Astrocyte of the cerebellum (primary cell): ENCODE measurements around the gene LAMC3.

Source experiments
- DNase-seq: peaks from one replicate; pipeline ENCODE4 v3.0.0-alpha.2; 2011; ENCODE audit warnings: low read depth
- H3K4me3 ChIP-seq: 2 replicates; pipeline ENCODE4 v1.5.1; 2011; ENCODE audit warnings: mild to moderate bottlenecking, low read depth, low read length, moderate library complexity
- CTCF ChIP-seq: IDR thresholded peaks from 2 replicates; pipeline ENCODE4 v1.5.1; 2012; ENCODE audit warnings: low read length, low read depth, moderate library complexity, mild to moderate bottlenecking; ENCODE audit errors: missing control alignments
- in situ Hi-C: cut with HindIII; loops from 2 replicates; pipeline ENCODE4 v1.10.0; 2017; ENCODE audit warnings: low sequenced_read_pairs

Gene LAMC3

GRCh38 chr9:131025953-131026858 is 17.2 kb downstream of the LAMC3 start:
- in situ Hi-C loops: no loop called here
- no peak for DNase-seq
- no peak for TF ChIP-seq CTCF
- no peak overlapping the region for H3K4me3 ChIP-seq

- no peak for DNase-seq
- H3K4me3 ChIP-seq: no peak overlapping the region
- TF ChIP-seq CTCF: no peak
- in situ Hi-C loops: no loop called here
These were observed 18.3 kb downstream of the LAMC3 start for GRCh38 chr9:131027048-131027871.

DNA sequence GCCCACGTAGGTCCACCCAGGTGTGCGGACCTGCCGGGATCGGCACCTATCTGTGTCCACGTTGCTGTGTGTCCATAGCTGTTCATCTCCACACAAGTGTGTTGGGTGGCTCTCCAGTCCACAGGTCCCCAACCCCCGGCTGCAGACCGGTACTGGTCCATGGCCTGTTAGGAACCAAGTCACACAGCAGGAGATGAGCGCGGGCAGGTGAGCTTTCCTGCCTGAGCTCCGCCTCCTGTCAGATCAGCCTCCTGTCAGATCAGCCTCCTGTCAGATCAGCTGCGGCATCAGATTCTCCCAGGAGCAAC is 18.9 kb downstream of the LAMC3 start:
- in situ Hi-C loops: no loop called here
- no peak for TF ChIP-seq CTCF
- H3K4me3 ChIP-seq: no peak overlapping the region
- DNase-seq: no peak

DNA sequence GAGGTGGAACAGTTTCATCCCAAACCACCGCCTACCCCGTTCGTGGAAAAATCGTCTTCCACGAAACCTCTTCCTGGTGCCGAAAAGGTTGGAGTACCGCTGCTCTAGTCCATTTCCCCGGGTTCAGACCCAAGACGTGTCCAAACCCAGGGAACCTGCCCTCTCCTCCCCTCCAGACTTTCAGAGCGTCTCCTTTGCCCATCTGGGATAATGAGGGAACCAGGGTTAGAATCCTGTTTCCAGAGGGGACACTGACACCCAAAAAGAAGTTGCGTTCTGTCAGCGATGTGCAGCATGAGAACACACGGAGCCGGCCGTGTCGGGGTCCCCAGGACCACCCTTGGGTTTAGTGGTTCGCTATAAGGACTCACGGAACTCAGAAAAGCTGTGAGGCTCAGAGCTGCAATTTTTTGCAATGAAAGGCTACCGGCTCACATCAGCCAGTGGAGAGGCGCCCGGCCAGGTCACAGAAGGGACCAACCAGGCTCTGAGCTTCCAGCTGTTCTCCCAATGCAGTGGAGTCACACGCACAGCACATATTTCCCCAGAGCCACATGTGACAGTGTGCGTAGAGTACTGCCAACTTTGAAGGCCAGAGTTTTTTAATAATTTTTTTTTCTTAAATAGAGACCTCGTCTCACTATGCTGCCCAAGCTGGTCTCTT is 19.4 kb downstream of the LAMC3 start:
- TF ChIP-seq CTCF: no peak
- in situ Hi-C loops: no loop called here
- no peak for DNase-seq
- H3K4me3 ChIP-seq: no peak overlapping the region

GRCh38 chr9:131028931-131029573 is 20.1 kb downstream of the LAMC3 start:
- in situ Hi-C loops: no loop called here
- TF ChIP-seq CTCF: no peak

DNA sequence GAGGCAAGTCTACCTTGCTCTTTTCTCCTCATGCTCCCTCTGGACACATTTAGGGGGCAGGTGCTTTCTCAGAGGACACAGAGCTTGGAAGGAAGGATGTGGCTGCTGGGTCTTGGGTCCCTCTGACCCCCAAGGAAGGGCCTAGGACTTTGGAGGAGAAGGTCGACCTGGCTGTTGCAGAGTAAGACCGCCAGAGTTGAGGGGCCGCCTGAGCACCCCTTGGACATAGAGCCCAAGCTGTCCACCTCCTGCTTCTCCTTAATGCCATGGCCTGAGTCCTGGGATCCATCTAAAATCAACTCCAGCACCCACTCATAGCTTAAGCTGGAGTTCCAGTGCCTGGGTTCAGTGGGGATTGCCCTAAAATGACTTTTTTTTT is 20.6 kb downstream of the LAMC3 start:
- no peak overlapping the region for H3K4me3 ChIP-seq
- in situ Hi-C loops: no loop called here
- TF ChIP-seq CTCF: no peak
- DNase-seq: no peak

More at GRCh38 chr9:131028931-131029573, 20.1 kb downstream of the LAMC3 start:
- H3K4me3 ChIP-seq: no peak overlapping the region
- DNase-seq: no peak
